Kidney epithelial cell (primary cell): ENCODE data around the gene HOXB3. TPM values are rescaled to one million over a fixed set of nuclear protein-coding genes. Genes with fewer than 3 reads are reported as not detected.
A peak's percentile ranks its signal among the peaks of the same experiment; 100 is the strongest.

ENCODE experiments used
- DNase-seq: peaks from one replicate; pipeline ENCODE4 v3.0.0-alpha.2; 2010; ENCODE audit warnings: low read depth
- H3K27me3 ChIP-seq: 2 replicates; pipeline ENCODE4 v1.6.0; 2011; ENCODE audit warnings: low read length; ENCODE audit not compliant: control insufficient read depth, insufficient read depth
- H3K36me3 ChIP-seq: 2 replicates; pipeline ENCODE4 v1.5.1; 2011; ENCODE audit warnings: low read length; ENCODE audit not compliant: control insufficient read depth, insufficient read depth
- H3K4me3 ChIP-seq: 2 replicates; pipeline ENCODE4 v1.5.1; 2011; ENCODE audit warnings: low read depth, mild to moderate bottlenecking, control low read depth, low read length
- CTCF ChIP-seq: IDR thresholded peaks from 2 replicates; pipeline ENCODE4 v1.5.1; 2011; ENCODE audit warnings: mild to moderate bottlenecking, moderate library complexity, low read length, control low read depth, inconsistent platforms; ENCODE audit not compliant: insufficient read depth, poor library complexity, severe bottlenecking
- total RNA-seq: library from RNA; depleted of rRNA; stranded (reverse); fragments of >200 nt; gene quantifications from 2 replicates; pipeline ENCODE4 v1.2.3, GENCODE V29; 2015

HOXB3 gene
- total RNA-seq, 1 donor from 2014 or later = 31.1 TPM

GRCh38 chr17:48551214-48551555, 38.9 kb downstream of the HOXB3 start:
- no peak for TF ChIP-seq CTCF
- DNase-seq = no peak
- Histone ChIP-seq H3K36me3 (peaks cover 8% of the 10 kb centered on the region), H3K4me3 (peak overlapping the region; percentile 25), H3K27me3 (no peaks in the 10 kb centered on the region)

- no peak for DNase-seq
- Histone ChIP-seq H3K36me3 (peaks cover 8% of the 10 kb centered on the region), H3K4me3 (peak overlapping the region; percentile 32), H3K27me3 (no peaks in the 10 kb centered on the region)
- peak; percentile 49 for TF ChIP-seq CTCF
These were observed 39.4 kb downstream of the HOXB3 start for GRCh38 chr17:48550502-48551213.

- no peak for TF ChIP-seq CTCF
- Histone ChIP-seq H3K27me3 (no peaks in the 10 kb centered on the region), H3K36me3 (peaks cover 8% of the 10 kb centered on the region), H3K4me3 (peak overlapping the region; percentile 32)
- DNase-seq = no peak
These were observed 40.0 kb downstream of the HOXB3 start for GRCh38 chr17:48549914-48550501.

GRCh38 chr17:48549281-48549630, 40.8 kb downstream of the HOXB3 start:
- H3K36me3 ChIP-seq = peaks cover 4% of the 10 kb centered on the region
- H3K4me3 ChIP-seq = no peak overlapping the region
- H3K27me3 ChIP-seq = no peaks in the 10 kb centered on the region
- TF ChIP-seq CTCF = no peak
- no peak for DNase-seq

- H3K4me3 ChIP-seq = no peak overlapping the region
These were observed 41.3 kb downstream of the HOXB3 start for GRCh38 chr17:48548523-48549280.

More at GRCh38 chr17:48548523-48549280, 41.3 kb downstream of the HOXB3 start:
- no peaks in the 10 kb centered on the region for H3K27me3 ChIP-seq
- H3K36me3 ChIP-seq = peaks cover 3% of the 10 kb centered on the region
- DNase-seq = no peak
- no peak for TF ChIP-seq CTCF
